HTERT RPE-1 (cell line): Measurements from ENCODE around the gene LEMD2.

Source experiments
- in situ Hi-C: fragments of 300-500 bp; cut with MboI; formaldehyde crosslinking; loops from 4 replicates; pipeline ENCODE4 v1.14.3; 2020; ENCODE audit warnings: low sequenced_read_pairs

LEMD2 gene

DNA sequence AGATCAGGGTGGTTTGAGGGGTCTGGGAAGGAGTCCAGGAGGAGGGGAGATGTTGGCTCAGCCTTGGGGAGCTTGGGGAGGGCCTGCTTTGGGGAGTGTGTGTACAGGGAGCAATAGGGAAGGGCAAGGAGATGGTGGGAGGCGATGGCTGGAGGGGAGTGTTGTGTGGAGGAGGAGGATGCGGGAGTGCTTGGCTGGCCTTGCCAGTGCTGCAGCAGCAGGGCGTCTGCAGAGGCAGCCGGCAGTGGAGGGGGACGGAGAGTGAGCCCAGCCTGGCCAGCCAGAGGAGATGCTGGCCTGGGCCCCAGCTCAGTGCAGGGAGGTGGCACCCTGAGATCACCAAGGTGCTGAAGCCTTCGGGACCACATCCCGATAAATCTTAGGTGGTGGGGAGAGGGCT lies 46.1 kb downstream of the LEMD2 start:
- in situ Hi-C loops: no loop called here

DNA sequence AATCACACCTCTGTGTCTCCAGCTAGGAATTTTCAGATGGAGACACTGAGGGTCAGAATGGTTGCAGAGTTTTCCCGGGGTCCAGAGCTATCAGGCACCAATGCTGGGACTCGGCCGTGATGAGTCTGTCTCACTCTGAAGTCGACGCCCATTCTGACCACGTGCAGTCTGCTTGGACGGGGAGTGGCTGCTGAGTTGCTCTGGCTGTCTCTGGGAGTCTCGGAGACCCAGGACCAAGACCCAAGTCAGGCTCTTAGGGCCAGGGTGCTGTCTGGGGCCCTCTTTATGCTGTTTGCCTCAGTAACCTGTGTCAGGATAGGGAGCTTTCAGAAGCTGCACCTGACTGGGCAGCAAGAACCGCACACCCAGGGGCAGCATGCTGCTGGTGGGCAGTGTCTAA lies 46.8 kb downstream of the LEMD2 start:
- in situ Hi-C loops: no loop called here

DNA sequence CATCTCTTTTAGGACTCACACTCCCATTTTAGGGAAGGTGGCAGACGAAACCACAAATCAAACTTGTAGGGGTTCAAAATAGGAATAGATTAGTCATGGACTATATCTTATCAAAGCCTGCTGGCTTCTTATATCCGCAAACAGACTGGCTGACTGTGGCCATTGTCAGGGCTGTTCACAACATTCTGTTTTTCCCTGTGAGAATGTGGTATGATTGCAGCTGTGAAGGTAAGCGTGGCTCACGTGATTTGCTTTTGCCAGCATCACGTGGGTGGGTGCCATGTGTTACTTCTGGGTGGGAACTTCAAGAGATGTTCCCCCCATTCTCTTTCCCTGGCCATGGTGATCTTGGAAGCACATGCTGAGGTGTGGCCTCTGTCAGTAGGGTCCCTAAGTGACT lies 48.1 kb downstream of the LEMD2 start:
- in situ Hi-C loops: no loop called here

DNA sequence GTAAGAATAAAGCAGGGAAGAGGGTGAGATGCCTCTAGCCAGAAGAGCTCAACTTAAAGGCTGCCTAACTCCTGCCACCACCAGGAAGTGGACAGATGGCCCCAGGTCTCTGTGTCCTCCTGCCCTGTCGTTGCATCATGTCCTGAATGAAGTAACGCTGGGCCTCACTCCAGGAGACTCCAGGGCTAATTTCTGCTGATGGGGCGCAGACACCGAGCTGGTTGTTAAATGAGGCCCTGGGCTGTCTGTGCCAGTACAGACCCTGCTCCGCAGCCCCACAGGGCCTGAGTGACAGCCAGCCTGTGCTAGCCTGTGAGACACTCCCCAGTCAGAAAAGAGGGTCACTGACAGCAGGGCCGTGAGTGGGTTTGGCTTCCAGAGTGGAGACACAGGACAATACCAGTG lies 48.7 kb downstream of the LEMD2 start:
- in situ Hi-C loops: no loop called here

DNA sequence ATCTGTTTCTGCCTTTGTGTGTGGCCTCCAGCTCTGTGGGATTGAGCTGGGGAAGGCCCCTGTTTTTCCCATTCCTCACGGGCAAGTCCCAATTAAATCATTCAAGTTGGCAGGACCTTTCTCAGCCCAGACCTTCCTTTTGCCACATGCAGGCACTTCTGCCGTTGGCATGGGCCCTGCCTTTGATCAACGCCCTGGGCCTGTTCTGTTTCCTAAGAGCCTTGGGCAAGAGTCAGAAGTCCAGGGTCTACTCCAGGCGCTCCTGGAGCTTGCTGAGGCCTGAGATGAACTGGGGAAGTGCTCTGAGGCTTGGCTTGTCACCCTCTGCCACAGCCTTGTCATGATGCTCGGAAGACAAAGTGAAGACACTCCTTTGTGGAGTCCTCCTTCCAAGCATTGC lies 49.4 kb downstream of the LEMD2 start:
- in situ Hi-C loops: no loop called here

DNA sequence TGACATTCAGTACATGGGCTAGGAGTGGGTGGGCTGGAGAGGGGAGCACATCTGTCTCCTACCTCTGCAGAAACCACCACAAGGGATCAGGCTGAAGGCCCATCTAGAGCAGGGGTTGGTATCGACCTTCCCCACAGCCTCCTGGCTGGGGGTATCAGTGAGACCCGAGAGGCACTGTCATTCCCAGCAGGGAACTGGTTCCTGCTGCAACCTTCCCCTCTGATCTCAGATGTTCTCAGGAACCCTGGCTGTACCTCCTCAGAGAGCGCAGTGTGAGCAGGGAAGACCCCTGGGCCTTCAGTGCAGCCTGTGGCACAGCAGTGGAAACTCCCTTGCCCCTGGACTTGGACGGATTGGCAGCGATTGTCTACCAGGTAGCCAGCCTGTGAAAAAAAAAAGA lies 50.1 kb downstream of the LEMD2 start:
- in situ Hi-C loops: no loop called here

DNA sequence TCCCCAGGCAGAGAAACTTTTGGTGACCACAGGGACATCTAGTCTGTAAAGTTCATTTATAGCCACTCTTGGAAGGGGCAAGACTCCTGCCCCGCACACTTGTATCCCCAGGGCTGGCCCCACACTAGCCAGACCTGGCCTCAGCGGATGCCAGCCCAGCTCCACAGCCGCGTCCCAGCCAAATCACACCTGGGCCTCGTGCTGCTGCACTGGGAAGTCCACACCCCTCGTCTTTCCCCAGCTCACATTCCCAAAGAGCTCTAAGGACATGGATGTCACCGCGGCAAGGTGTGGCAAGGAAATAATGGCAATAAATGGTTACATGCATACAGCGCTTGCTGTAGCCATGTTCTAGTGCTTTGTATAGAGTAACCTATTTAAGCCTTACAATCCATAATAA lies 50.8 kb downstream of the LEMD2 start:
- in situ Hi-C loops: no loop called here

DNA sequence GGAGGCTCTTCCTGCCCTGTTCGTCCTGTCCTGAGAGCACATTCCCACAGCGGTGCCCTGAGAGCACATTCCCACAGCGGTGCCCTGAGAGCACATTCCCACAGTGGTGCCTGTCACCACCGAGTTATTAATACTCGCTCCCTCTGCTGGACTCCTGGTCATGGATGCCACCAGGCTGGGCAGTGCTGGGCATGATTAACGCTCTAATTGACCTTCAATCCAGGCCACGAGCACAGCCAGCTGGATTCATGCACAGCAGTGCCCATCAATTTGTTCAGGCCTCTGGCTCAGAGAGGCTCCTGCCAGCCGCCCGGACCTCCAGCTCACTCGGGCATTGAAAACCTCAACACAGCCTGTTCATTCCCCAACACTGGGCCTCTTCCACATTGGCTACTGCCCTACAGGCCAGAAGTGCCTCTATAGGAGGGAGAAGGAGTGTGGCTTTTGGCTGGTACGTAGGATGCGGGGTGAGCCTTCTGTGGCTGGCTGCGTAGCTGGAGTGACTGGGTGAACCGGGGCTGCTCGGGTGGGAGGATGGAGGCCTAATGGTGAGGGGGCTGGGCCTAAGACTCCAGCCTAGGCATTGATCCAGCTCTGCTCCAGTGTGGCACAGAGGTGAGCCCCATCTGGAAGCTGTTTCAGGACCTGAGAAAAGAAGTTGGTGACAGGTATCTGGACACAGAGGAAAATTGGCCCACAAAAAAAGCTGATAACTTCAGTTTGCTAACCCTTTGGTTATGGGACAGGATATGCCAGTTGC lies 51.5 kb downstream of the LEMD2 start:
- in situ Hi-C loops: no loop called here

DNA sequence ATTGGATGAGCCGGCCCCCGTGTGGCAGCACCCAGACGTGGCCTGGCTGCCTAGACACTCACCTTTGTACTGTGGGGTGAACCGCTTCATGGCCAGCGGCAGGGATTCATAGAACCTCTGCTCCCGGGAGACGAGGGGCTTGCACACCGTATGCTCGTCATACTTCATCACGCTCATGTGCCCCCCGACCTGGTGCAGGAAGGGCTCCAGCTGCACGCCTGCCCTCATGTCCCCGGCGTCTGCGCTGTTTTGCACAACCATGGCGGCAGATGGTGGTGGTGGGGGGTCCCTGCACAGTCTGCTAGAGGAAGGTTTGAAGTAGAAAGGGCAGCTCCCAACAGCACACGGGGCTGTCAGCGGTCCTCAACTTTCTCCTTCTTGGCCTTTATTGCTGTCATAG lies 53.7 kb downstream of the LEMD2 start:
- in situ Hi-C loops: no loop called here

DNA sequence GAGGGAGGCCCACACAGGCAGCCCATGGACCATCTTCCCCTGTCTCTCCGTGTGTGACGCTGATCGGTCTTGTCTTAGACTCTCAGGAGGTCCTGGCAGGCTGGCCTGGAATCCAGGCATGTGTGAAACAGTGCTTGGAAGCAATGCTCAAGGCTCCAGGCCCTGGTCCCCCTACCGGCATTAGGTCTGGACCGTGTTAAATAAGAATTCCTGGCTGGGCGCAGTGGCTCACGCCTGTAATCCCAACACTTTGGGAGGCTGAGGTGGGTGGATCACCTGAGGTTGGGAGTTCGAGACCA lies 55.3 kb downstream of the LEMD2 start:
- in situ Hi-C loops: no loop called here

DNA sequence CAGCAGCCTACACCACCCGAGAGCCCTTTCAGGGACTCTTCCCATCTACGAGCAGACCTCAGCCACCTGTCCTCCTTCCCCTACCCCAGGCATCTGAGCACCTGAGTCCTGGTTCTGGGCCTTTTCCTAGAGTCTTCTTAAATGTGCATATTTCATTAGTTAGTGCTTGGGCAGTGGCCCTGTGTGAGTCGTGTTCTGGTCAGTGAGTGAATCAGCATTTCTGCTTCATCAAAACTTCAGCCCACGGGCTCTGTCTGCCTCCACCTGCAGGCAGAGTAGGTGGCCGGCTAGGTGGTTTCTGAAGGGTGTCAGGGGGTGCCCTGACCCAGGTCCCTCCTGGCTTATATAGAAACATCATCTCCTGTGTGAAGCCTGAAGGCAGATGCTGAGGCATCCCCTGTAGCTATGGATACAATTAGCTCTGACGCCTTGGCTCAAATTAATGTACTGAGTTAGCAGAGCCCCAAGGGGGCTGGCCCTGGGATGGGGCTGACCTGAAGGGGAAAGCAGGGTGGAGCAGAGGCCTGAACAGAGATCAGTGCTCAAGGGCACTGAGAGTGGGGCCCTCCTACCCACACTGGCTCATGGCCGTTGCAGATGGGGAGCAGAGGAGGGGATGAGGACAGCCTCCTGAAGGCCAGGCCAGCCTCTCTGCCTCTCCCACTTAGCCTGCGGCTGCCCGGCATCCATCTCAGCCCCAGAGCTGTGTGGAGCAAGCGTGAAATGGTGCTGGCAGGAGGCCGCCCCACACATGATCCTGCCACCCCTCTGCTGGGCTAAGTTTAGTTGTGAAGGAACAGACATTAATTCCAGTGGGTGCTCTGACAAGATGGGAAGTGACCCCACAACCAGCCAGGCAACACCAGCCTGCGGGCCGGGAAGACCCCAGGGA lies 55.9 kb downstream of the LEMD2 start:
- in situ Hi-C loops: no loop called here

DNA sequence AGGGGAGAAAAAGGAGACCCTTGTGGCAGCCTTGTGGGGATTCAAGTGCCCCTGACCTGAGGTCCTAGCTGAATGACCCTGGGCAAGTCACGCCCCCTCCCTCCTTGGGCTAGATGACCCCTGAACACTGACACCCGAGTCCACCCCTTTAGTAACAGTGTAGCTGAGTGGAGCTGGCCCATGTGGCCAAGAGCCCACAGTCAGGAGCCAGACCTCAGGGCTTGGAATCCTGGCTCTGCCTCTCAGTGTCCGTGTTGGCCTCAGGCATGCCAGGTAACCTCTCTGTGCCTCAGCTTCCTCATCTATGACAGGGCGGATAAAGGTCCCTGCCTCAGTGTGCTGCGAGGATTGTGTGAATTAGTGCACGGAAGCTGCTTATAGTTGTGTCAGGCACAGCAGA lies 56.5 kb downstream of the LEMD2 start:
- in situ Hi-C loops: no loop called here

DNA sequence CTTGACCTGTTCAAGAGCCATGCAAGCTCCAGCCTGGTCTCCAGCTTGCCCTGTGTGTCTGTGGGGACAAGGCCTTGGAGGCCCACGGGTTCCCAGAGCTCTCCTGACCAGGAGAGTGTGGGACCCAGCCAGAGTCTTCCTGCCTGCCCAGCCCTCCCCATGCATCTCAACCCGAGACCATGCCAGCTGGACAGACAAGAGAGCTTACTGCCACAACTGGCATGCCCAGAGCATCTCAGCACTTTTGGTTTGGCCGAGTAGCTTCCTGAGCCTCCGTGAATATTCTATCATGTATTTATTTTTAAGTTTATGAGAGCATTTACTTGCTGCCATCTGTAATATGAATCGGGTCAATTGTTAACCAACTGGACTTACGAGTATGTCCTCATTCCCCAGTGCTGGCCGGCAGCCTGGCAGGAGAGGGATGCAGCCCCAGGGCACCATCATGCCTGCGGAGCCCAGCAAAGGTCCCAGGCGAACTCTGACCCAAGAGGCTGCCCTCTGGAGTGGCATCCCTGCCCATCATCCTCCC lies 57.1 kb downstream of the LEMD2 start:
- in situ Hi-C loops: no loop called here

DNA sequence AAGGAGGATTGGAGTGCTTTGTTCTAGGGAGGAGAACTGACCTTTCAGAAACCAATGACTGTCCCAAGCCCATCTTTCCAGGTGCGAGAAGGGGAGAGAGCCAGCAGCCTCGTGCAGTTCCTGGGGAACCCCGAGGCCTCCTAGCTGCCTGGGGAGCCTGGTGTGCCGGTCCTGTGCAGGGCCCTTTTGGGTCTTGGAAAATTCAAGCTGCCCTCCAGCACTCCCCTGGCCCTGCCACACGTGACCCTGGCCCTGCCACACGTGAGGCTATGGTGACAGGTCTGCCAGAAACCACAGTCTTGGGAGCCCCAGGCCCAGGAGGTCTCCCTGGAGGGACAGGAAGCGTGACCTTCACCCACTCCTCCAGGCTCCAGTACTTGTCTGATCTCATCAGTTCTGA lies 57.9 kb downstream of the LEMD2 start:
- in situ Hi-C loops: no loop called here

DNA sequence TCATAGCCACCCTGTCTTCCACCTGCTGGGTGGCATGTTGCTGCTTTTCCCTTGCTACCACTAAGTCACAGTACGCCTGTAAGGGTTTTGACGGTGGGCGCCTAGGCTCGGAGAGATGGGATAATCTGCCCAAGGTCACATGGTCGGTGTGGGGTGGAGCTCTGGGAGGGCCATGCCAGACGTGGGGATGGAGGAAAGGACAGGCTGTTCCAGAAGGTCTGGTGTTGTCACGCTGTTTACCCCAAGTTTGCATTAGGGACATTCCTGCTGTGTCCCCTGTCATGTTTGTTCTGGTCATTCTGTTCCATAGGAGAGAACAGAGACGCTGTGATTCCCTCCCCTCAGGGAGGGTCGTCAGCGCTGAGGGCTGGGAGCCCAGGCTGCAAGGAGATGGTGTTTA lies 58.3 kb downstream of the LEMD2 start:
- in situ Hi-C loops: no loop called here

DNA sequence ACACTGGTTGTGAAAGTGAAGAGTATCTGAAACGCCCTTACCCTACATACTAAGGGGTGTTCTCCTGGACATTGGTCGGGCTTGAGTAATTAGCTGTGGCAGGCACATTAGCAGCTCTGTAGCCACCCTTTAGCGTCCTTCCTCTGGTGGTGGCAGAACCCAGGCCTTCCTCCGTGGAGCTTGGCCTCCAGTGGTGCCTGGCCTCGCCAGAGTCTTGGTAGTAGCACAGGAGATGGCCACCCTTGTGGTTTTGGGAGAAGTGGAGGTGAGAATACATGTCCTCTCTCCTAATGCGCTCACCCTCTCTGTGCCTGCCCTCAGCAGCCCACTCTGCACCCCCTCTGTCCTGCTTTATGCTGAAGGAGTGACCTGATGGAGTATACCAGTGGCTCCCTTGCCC lies 59.9 kb downstream of the LEMD2 start:
- in situ Hi-C loops: no loop called here

DNA sequence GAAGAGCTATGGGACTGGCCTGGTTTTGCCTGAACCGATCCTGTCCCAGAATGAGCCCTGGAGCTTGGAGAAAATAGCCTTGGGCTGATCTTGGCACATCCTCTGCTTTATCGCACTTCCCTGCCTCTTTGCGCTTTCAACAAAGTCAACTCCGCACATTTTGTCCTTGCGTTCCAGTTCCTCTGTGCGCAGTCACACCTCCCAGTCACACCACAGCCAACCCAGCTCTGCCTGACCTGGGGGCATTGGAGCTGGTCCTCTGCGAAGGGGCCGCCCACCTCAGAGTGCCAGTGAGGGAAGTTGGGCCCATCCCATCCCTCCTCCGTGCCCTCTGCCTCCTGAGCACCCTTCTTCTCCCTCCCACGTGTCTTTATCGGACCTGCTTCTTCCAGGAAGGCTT lies 60.5 kb downstream of the LEMD2 start:
- in situ Hi-C loops: no loop called here

DNA sequence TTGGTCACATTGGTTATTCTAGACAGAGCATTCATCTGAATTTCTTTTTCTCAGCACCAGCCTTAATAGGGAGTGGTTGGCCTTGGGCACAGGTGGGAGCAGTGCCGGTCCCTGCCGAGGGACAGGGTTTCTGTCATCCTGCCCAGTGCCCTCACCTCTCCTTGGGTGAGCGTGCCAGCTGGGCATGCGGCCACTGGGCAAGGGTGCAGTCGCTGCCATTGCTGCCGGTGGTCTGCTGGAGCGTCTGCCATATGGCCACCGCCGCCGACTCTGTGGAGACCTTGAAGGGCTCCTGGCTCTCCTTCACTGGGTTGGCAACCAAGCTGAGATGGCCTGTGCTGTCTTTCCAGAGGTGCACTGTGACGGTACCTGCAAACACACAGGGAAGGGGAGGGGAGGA lies 61.0 kb downstream of the LEMD2 start:
- in situ Hi-C loops: no loop called here

DNA sequence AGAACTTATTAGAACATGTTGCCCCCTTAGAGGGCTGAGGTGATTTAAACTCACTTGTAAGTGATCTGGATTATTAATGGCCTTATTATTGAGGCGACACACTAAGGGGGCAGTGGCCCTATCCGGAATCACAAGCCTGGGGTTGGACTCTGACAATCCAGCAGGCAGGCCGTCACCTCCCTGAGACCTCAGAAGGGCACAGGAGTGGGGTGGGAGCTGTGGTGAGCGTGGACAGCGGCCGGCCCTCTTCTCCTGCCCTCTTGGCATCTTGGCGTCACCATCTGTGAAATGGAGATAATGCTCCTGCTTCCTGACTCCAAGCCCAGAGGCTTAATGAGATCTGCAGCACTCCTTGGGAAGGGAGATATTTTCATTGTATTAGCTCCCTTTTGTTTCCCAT lies 61.8 kb downstream of the LEMD2 start:
- in situ Hi-C loops: no loop called here

DNA sequence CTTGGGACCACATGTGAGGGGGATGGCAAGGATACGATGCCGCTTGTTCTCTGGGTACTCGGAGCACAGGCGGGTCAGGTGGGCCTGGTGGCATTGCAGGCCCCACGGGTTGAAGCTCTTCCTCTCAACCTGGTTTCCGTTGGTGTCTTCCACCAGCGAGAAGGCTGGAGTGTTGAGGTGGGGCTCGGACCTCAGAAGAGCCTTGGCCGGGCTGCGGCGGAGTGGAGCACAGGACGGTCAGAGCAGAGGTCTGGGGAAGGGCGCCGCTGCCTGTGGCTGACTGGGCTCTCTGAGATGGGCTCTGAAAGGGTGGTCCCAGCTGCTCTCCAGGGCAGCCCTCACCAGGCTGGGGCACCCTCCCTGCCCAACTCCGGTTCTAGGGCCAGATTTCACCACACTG lies 62.2 kb downstream of the LEMD2 start:
- in situ Hi-C loops: no loop called here

DNA sequence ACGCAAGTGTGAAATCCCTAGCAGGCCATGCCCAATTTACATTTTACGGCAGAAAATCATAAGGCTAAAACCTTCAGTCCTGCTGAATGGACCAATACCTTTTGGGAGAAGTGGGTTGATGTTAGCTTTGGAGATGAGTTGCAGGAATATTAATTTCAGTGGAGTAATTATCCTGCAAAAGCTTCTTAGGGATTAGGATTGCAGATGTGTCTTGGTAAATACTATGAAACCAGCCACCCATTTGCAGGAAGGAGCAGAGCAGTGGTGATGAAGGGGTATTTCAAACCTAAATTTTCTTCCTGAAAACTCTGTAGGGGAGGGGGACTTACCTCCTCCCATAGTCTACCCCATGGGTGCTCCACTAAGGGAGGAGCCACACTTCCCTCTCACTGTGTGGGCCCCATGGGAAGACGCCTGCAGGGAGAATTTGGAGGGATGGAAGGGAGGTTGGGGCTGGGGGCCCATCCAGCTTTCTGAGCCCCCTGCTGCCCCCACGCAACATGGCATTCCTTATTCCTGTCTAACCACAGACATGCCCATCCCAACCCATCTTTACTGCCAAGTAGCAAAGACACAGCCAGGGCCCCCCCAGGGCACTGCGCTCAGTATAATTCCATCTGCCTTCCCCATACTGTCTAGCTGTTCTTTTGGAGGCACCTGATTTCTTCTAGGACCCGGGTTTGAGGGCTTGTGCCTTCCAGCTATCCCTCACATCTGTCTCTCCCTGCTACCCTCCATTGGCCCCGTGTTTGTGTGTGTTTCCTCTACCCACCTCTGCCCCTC lies 62.8 kb downstream of the LEMD2 start:
- in situ Hi-C loops: no loop called here

DNA sequence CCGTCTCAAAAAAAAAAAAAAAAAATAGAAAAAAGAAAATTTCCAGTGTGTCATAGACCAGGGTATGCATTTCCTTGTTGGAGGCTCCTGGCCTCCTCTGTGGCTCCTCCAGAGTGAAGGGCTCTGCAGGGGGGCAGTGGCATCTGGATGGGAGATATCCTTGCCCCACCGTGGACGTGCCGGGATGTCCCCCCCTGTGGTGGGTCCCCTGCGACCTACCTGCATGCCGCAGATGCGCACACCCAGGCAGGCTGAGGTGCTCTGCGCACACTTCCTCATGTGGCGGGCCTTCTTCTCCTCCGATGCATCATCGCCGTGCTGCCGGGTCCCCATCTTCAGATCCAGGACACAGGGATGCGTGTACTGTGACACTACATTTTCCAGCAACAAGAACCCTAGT lies 63.7 kb downstream of the LEMD2 start:
- in situ Hi-C loops: no loop called here
